Measurements from ENCODE around the gene SHC2.
"Not testable (repeated sequence)": the region's sequence is repeated elsewhere in the genome, so short reads cannot be mapped to it uniquely, and the experiment has no call there.

Gene SHC2

DNA sequence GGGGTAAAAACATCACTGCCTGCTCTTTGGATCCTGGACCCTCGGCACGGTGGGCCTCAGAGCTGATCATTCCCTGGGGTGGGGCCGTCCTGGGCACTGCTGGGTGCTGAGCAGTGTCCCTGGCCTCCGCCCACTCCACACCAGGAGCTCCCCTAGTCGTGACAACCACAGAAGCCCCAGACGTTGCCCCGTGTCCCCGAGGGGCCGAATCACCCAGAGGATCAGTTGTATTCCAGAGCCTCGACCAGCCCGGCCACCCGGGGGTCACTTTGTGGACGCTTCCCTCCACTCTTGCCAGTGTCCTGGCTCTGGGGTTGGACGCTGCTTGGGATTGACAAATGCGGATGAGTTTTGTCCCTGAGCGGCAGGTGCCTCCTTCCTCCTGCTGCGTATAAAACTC lies 62.1 kb downstream of the SHC2 start:
- H3K4me3 ChIP-seq (ENCODE audit: low read depth, low read length): no peak overlapping the region
- no peak for DNase-seq (ENCODE audit: low read depth, low spot score)
- in situ Hi-C loops (cut with HindIII; ENCODE audit: low sequenced_read_pairs): no loop called here
- TF ChIP-seq, protein P1, sequence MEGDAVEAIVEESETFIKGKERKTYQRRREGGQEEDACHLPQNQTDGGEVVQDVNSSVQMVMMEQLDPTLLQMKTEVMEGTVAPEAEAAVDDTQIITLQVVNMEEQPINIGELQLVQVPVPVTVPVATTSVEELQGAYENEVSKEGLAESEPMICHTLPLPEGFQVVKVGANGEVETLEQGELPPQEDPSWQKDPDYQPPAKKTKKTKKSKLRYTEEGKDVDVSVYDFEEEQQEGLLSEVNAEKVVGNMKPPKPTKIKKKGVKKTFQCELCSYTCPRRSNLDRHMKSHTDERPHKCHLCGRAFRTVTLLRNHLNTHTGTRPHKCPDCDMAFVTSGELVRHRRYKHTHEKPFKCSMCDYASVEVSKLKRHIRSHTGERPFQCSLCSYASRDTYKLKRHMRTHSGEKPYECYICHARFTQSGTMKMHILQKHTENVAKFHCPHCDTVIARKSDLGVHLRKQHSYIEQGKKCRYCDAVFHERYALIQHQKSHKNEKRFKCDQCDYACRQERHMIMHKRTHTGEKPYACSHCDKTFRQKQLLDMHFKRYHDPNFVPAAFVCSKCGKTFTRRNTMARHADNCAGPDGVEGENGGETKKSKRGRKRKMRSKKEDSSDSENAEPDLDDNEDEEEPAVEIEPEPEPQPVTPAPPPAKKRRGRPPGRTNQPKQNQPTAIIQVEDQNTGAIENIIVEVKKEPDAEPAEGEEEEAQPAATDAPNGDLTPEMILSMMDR (IDR thresholded peaks at IDR 0.05; ENCODE audit: low read depth, low read length): no peak

DNA sequence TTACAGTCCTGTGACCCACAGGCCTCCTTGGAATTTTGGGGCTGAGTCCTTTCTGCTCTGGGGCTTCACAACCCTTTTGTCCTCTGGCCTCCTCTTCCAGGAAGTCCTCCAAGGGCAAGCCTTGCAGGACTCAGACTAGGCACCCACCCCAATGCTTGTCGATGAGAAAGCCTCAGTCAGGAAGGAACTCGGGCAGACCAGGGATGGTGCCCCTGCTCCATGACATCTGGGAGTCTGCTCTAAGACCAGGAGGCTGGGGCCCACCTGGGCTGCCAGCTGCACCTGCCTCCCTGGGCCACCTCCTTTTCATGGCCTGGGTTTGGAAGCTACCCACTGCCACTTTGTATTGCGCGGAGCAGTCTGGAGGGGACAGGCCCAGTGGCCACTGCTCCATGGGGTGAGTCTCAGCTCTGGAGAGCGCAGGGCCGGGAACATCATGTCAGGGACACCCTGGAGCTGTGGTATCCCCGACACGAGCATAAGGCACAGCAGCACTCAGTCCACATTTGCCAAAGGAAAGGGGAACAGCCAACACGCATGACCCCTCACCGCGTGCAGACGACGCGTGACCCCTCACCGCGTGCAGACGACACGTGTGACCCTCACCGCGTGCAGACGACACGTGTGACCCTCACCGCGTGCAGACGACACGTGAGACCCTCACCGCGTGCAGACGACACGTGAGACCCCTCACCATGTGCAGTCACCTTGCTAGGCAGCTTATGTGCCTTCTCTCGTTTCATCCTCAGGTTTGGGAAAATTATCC lies 62.7 kb downstream of the SHC2 start:
- TF ChIP-seq, protein P1 (IDR thresholded peaks at IDR 0.05; ENCODE audit: low read depth, low read length): no peak
- DNase-seq (ENCODE audit: low read depth, low spot score): no peak
- no peak overlapping the region for H3K4me3 ChIP-seq (ENCODE audit: low read depth, low read length)
- in situ Hi-C loops (cut with HindIII; ENCODE audit: low sequenced_read_pairs): no loop called here

DNA sequence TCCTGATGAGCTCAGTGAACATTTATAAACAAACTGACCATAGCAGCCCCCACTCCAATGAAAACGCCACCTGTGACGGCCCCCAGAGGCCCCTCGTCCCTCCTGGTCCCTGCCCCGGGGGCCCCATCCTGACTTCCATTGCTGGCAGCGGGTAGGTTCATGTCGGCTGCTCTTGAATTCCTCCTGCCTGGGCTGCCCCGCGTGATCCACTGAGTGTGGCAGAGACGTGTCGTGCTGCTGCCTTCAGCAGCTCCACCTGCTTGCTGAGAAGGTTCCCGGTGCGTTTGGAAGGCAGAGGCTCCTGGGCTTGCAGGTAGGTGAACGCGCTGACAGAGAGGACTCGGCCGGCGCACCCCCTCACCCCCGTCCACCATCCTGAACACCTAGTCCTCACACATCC lies 63.5 kb downstream of the SHC2 start:
- in situ Hi-C loops (cut with HindIII; ENCODE audit: low sequenced_read_pairs): no loop called here
- no peak for DNase-seq (ENCODE audit: low read depth, low spot score)
- TF ChIP-seq, protein P1 (IDR thresholded peaks at IDR 0.05; ENCODE audit: low read depth, low read length): no peak
- H3K4me3 ChIP-seq (ENCODE audit: low read depth, low read length): no peak overlapping the region

DNA sequence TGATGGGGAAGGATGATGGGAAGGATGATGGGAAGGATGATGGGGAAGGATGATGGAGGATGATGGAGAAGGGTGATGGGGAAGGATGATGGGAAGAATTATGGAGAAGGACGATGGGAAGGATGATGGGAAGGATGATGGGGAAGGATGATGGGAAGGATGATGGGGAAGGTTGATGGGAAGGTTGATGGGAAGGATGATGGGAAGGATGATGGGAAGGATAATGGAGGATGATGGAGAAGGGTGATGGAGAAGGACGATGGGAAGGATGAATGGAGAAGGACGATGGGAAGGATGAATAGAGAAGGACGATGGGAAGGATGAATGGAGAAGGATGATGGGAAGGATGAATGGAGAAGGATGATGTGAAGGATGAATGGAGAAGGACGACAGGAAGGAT lies 65.4 kb downstream of the SHC2 start:
- in situ Hi-C loops (cut with HindIII; ENCODE audit: low sequenced_read_pairs): no loop called here

DNA sequence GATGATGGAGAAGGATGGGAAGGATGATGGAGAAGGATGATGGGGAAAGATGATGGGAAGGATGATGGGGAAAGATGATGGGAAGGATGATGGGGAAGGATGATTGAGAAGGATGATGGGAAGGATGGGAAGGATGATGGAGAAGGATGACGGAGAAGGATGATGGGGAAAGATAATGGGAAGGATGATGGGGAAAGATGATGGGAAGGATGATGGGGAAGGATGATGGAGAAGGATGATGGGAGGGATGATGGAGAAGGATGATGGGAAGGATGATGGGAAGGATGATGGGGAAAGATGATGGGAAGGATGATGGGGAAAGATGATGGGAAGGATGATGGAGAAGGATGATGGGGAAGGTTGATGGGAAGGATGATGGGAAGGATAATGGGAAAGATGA lies 66.0 kb downstream of the SHC2 start:
- in situ Hi-C loops (cut with HindIII; ENCODE audit: low sequenced_read_pairs); DNase-seq (ENCODE audit: low read depth, low spot score): not testable (repeated sequence)

More for the DNA sequence above, 65.4 kb downstream of the SHC2 start:
- DNase-seq (ENCODE audit: low read depth, low spot score): no peak
- H3K4me3 ChIP-seq (ENCODE audit: low read depth, low read length): no peak overlapping the region
- TF ChIP-seq, protein P1 (IDR thresholded peaks at IDR 0.05; ENCODE audit: low read depth, low read length): no peak

DNA sequence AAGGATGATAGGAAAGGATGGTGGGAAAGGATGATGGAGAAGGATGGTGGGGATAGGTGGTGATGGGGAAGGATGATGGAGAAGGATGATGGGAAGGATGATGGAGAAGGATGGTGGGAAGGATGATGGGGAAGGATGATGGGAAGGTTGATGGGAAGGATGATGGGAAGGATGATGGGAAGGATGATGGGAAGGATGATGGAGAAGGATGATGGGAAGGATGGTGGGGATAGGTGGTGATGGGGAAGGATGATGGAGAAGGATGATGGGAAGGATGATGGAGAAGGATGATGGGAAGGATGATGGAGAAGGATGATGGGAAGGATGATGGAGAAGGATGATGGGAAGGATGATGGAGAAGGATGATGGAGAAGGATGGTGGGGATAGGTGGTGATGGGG lies 67.3 kb downstream of the SHC2 start:
- DNase-seq (ENCODE audit: low read depth, low spot score); in situ Hi-C loops (cut with HindIII; ENCODE audit: low sequenced_read_pairs); H3K4me3 ChIP-seq (ENCODE audit: low read depth, low read length): not testable (repeated sequence)

More for the DNA sequence above, 66.0 kb downstream of the SHC2 start:
- not testable (repeated sequence) for H3K4me3 ChIP-seq (ENCODE audit: low read depth, low read length)

DNA sequence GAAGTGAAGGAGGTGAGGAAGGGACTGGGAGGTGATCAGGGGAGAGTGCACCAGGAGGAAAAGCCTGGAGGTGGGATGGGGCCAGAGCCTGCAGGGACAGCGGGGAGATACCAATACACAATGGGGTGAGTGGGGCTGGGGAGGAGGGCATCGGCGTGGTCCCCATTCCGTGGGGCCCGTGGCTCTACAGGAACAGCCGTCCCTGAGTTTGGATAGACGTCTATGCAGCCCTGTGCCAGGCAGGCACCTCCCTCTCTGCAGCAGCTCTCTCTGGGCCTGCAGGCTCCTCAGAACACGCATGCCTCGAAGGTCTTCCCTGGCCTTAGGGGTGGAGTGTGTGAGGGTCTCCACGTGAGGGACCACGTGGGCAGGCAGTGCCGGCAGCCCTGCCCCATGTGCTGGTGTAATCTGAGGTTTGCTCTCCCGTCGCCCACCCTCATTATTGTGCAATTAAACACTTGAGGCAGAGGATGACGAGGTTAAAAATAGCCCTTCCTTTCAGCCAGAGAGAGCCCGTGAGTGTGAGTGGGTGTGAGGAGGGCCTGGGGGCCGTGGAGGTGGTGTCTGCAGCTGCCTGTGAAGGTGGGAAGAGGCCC lies 68.4 kb downstream of the SHC2 start:
- in situ Hi-C loops (cut with HindIII; ENCODE audit: low sequenced_read_pairs): no loop called here
- TF ChIP-seq, protein P1 (IDR thresholded peaks at IDR 0.05; ENCODE audit: low read depth, low read length): no peak
- DNase-seq (ENCODE audit: low read depth, low spot score): no peak
- no peak overlapping the region for H3K4me3 ChIP-seq (ENCODE audit: low read depth, low read length)

Measured in astrocyte of the spinal cord (primary cell).